GM12878 (cell line): ENCODE data around the gene MDH1. TPM values are rescaled to one million over a fixed set of nuclear protein-coding genes. Genes with fewer than 3 reads are reported as not detected.

Source experiments
- ATAC-seq: fragments of 200-7000 bp; cut with Tn5 transposase; 3 replicates; pipeline ENCODE4 v1.9.1; 2020; ENCODE audit warnings: mild to moderate bottlenecking, moderate library complexity
- BruUV-seq: library from RNA; stranded (reverse); fragments of 400-500 nt; replicated peaks from 2 replicates; lab custom pipeline; 2021; lab: Mats Ljungman, UMichigan
- CTCF ChIA-PET: fragments of 300-600 bp; sonication (Branson Sonifier 250); formaldehyde crosslinking; extraction: SDS; loops from one replicate; lab custom pipeline; 2021; ENCODE audit warnings: inconsistent platforms; lab: Yijun Ruan, JAX
- POLR2A ChIA-PET: fragments of 350-600 bp; formaldehyde crosslinking; extraction: SDS; loops from one replicate; lab custom pipeline; 2021; ENCODE audit warnings: inconsistent platforms; lab: Charles Lee
- RAD21 ChIA-PET: fragments of 300-600 bp; sonication (Branson Sonifier 250); formaldehyde crosslinking; loops from one replicate; lab custom pipeline; 2023; ENCODE audit warnings: antibody characterized with exemption; ENCODE audit not compliant: unreplicated experiment; lab: Charles Lee
- SMC1A ChIA-PET: fragments of 300-600 bp; sonication (Branson Sonifier 250); formaldehyde crosslinking; loops from one replicate; lab custom pipeline; 2023; ENCODE audit not compliant: unreplicated experiment, uncharacterized antibody; lab: Charles Lee
- DNase-seq: peaks from one replicate; pipeline ENCODE4 v3.0.0-alpha.2; 2011; ENCODE audit warnings: low read depth, low spot score
- FAIRE-seq: peaks from 3 replicates; lab custom pipeline; 2011; peaks lifted over from hg19 to GRCh38; lab: Jason Lieb, UNC
- H2AFZ ChIP-seq: 2 replicates; pipeline ENCODE4 v1.6.0; 2011; ENCODE audit warnings: low read depth, low read length, control low read depth; ENCODE audit not compliant: control insufficient read depth
- H3K27ac ChIP-seq: 2 replicates; pipeline ENCODE4 v1.5.1; 2011; ENCODE audit warnings: control low read depth; ENCODE audit not compliant: control insufficient read depth, insufficient read depth
- H3K27me3 ChIP-seq, 2 experiments: replicated peaks in 1 of 2; 2 replicates each; pipeline versions ENCODE4 v1.6.0 to v1.6.1; 2011; ENCODE audit warnings: low read length in 1 of 2; ENCODE audit not compliant: control insufficient read depth in 2 of 2, insufficient read depth in 2 of 2
- H3K36me3 ChIP-seq, 2 experiments: 2 replicates each; pipeline ENCODE4 v1.5.1; 2011; ENCODE audit warnings: low read length in 1 of 2; ENCODE audit not compliant: control insufficient read depth in 2 of 2, insufficient read depth in 2 of 2
- H3K4me1 ChIP-seq: 2 replicates; pipeline ENCODE4 v1.6.1; 2011; ENCODE audit warnings: mild to moderate bottlenecking, low read length, moderate library complexity, mixed read lengths; ENCODE audit not compliant: control insufficient read depth, insufficient read depth
- H3K4me2 ChIP-seq: 2 replicates; pipeline ENCODE4 v1.6.0; 2011; ENCODE audit warnings: control low read depth; ENCODE audit not compliant: control insufficient read depth, insufficient read depth
- H3K4me3 ChIP-seq: fragments of 200-600 bp; sonication (generic); 2 replicates; pipeline ENCODE4 v1.5.1; 2016
- H3K79me2 ChIP-seq: 2 replicates; pipeline ENCODE4 v1.6.0; 2011; ENCODE audit warnings: low read length; ENCODE audit not compliant: control insufficient read depth, insufficient read depth
- H3K9ac ChIP-seq: 2 replicates; pipeline ENCODE4 v1.8.0; 2011; ENCODE audit warnings: low read length, control low read depth, mixed read lengths; ENCODE audit not compliant: control insufficient read depth, insufficient read depth
- H3K9me3 ChIP-seq: replicated peaks from 3 replicates; pipeline ENCODE4 v1.5.1; 2011; ENCODE audit warnings: mild to moderate bottlenecking, low read length; ENCODE audit not compliant: control insufficient read depth, insufficient read depth
- H4K20me1 ChIP-seq: 2 replicates; pipeline ENCODE4 v1.6.0; 2011; ENCODE audit not compliant: control insufficient read depth, insufficient read depth
- HDAC2 ChIP-seq: fragments of 200-600 bp; sonication (generic); IDR thresholded peaks from 2 replicates; pipeline ENCODE4 v1.6.1; 2017
- IKZF2 ChIP-seq, 2 experiments: fragments of 450-650 bp; IDR thresholded peaks; 2 replicates each; pipeline ENCODE4 v1.6.1; 2017; ENCODE audit warnings: mild to moderate bottlenecking in 2 of 2, moderate library complexity in 2 of 2
- NFYB ChIP-seq: IDR thresholded peaks from 2 replicates; pipeline ENCODE4 v1.6.1; 2011; ENCODE audit warnings: low read depth, mild to moderate bottlenecking, low read length, improper control_type of control experiment, moderate library complexity; ENCODE audit not compliant: insufficient read depth
- RELA ChIP-seq: fragments of 450-650 bp; IDR thresholded peaks from 2 replicates; pipeline ENCODE4 v1.8.0; 2014; ENCODE audit warnings: borderline replicate concordance; ENCODE audit not compliant: partially characterized antibody
- STAT3 ChIP-seq: IDR thresholded peaks from 2 replicates; pipeline ENCODE4 v1.6.1; 2011; ENCODE audit warnings: low read depth, low read length, improper control_type of control experiment
- TARDBP ChIP-seq: IDR thresholded peaks from 2 replicates; pipeline ENCODE4 v1.6.1; 2016; ENCODE audit warnings: borderline replicate concordance
- TBL1XR1 ChIP-seq: IDR thresholded peaks from 2 replicates; pipeline ENCODE4 v1.6.1; 2012; ENCODE audit warnings: low read depth, low read length, improper control_type of control experiment
- YBX1 ChIP-seq: fragments of 450-650 bp; IDR thresholded peaks from 2 replicates; pipeline ENCODE4 v1.6.1; 2016; ENCODE audit warnings: antibody characterized with exemption
- ZNF24 ChIP-seq: fragments of 450-650 bp; IDR thresholded peaks from 2 replicates; pipeline ENCODE4 v1.6.1; 2017; ENCODE audit warnings: antibody characterized with exemption, mild to moderate bottlenecking
- WGBS: methylation state at CpG from one replicate; pipeline ENCODE4 v1.1.6; 2016; ENCODE audit warnings: low lambda C conversion rate; ENCODE audit not compliant: insufficient replicate concordance, insufficient coverage; ENCODE audit errors: missing lambda C conversion rate; 5-methylcytosine and 5-hydroxymethylcytosine counted together
- in situ Hi-C: fragments of 300-500 bp; cut with MboI; formaldehyde crosslinking; loops from 9 replicates; pipeline ENCODE4 v1.14.3; 2018; ENCODE audit warnings: mixed read lengths
- intact Hi-C: fragments of 100-400 bp; cut with micrococcal nuclease; formaldehyde crosslinking; loops from one replicate; pipeline ENCODE4 v1.14.2; 2022; ENCODE audit not compliant: unreplicated experiment
- polyA plus RNA-seq, 11 experiments: library from polyadenylated mRNA; depleted of rRNA in 4 of 11; unstranded in 6 of 11; stranded (reverse) in 5 of 11; fragments of >200 nt; fragmentation: Nextera tagmentation in 4 of 11; fragmentation: Illumina TruSeq in 1 of 11; extraction: Ambion mirVana in 4 of 11; extraction: Trizol in 1 of 11; gene quantifications; 1 replicate in 1 of 11; 2 replicates in 10 of 11; pipeline versions ENCODE4 v1.2.1 to v1.2.3, GENCODE V29; 2011 to 2016; ENCODE audit warnings: inconsistent platforms in 2 of 11, missing spikeins in 2 of 11, low read depth in 1 of 11
- total RNA-seq, 4 experiments: library from RNA; depleted of rRNA in 3 of 4; stranded (reverse); fragments of >200 nt in 3 of 4; fragmentation: Illumina TruSeq in 1 of 4; extraction: Trizol in 1 of 4; gene quantifications; 2 replicates each; pipeline versions ENCODE4 v1.2.1 to v1.2.3, GENCODE V29; 2013 to 2021
- TF ChIP-seq, protein P1 (sequence below): IDR thresholded peaks from 2 replicates; pipeline ENCODE4 v1.6.1; 2012; ENCODE audit warnings: low read depth, low read length, improper control_type of control experiment
- TF ChIP-seq, protein P2 (sequence below): fragments of 450-650 bp; IDR thresholded peaks from 2 replicates; pipeline ENCODE4 v1.6.1; 2018; ENCODE audit warnings: borderline replicate concordance, mild to moderate bottlenecking; ENCODE audit not compliant: partially characterized antibody

Gene MDH1
- total and polyA plus RNA-seq, 10 of the 15 experiments (the other 5 are each of a cell fraction or from before 2014, with no cell fraction given) = 254 to 1,581 (median 440) TPM

DNA sequence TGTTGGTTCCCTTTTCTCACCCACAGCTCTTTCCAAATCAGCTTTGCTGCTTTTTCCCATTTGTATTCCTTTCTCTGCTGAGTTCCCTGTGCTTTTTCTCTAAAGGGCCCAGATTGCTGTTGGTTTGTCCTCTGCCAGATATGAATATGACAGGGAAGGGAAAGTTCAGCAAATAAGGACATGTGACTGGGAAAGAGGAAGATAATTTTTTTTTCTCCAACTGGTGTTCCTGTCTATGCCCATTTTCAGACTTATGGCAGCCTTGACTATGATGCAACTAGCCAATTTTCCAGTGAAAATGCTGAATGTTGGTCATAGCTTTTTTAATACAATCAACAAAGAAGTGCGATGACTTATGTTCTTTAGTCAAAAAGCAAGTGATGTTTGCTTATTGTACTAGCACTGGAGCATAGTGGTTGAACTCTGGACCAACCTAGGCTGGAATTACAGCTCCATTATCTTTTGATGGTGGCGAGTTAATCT lies 7.7 kb downstream of the MDH1 start:
- RAD21 ChIA-PET = no interaction called here
- in situ Hi-C loops = no loop called here

More for the DNA sequence above, 7.7 kb downstream of the MDH1 start:
- WGBS = 100% methylated on average over 2 of the region's 2 CpGs
- DNase-seq = no peak
- no peaks in the 10 kb centered on the region for H4K20me1 ChIP-seq
- BruUV-seq = no TSS peak
- intact Hi-C loops = no loop called here
- H3K79me2 ChIP-seq = peaks cover 33% of the 10 kb centered on the region
- CTCF ChIA-PET = interaction anchor here (0.8 to 1.5 kb wide), 2 partner anchors 10 to 28 kb away, joined by 3 to 4 read pairs; no protein-coding TSS in a partner anchor
- no peak for ATAC-seq
- no peak overlapping the region for H3K9ac ChIP-seq
- peaks cover under 1 to 30% of the 10 kb centered on the region in 2 experiments for H3K36me3 ChIP-seq
- SMC1A ChIA-PET = interaction anchor here (0.6 to 1.0 kb wide), 3 partner anchors 9 to 774 kb away, joined by 3 read pairs; no protein-coding TSS in a partner anchor
- POLR2A ChIA-PET = interaction anchor here (0.9 to 1.8 kb wide), 2 partner anchors 8 to 12 kb away, joined by 3 to 5 read pairs; partner anchors contain the start of gene WDPCP
- no peak overlapping the region for H3K4me2 ChIP-seq
- H3K4me3 ChIP-seq = no peak overlapping the region
- H3K27me3 ChIP-seq = no peaks in the 10 kb centered on the region
- no peak overlapping the region for H3K27ac ChIP-seq
- no peak overlapping the region for H2AFZ ChIP-seq
- TF ChIP-seq ZNF24 (no peak), TARDBP (no peak), NFYB (no peak), HDAC2 (no peak), YBX1 (no peak), IKZF2 (IDR thresholded peaks at IDR 0.05) (no peak), TBL1XR1 (no peak), STAT3 (no peak), RELA (no peak)
- TF ChIP-seq, protein P1, sequence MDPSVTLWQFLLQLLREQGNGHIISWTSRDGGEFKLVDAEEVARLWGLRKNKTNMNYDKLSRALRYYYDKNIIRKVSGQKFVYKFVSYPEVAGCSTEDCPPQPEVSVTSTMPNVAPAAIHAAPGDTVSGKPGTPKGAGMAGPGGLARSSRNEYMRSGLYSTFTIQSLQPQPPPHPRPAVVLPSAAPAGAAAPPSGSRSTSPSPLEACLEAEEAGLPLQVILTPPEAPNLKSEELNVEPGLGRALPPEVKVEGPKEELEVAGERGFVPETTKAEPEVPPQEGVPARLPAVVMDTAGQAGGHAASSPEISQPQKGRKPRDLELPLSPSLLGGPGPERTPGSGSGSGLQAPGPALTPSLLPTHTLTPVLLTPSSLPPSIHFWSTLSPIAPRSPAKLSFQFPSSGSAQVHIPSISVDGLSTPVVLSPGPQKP = no peak
- TF ChIP-seq, protein P2, sequence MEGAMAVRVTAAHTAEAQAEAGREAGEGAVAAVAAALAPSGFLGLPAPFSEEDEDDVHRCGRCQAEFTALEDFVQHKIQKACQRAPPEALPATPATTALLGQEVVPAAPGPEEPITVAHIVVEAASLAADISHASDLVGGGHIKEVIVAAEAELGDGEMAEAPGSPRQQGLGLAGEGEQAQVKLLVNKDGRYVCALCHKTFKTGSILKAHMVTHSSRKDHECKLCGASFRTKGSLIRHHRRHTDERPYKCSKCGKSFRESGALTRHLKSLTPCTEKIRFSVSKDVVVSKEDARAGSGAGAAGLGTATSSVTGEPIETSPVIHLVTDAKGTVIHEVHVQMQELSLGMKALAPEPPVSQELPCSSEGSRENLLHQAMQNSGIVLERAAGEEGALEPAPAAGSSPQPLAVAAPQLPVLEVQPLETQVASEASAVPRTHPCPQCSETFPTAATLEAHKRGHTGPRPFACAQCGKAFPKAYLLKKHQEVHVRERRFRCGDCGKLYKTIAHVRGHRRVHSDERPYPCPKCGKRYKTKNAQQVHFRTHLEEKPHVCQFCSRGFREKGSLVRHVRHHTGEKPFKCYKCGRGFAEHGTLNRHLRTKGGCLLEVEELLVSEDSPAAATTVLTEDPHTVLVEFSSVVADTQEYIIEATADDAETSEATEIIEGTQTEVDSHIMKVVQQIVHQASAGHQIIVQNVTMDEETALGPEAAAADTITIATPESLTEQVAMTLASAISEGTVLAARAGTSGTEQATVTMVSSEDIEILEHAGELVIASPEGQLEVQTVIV = no peak
- FAIRE-seq = no peak
- H3K4me1 ChIP-seq = 0 out of 2 replicates have a peak, but pooled peaks cover 3% of the 10 kb centered on the region
- no peaks in the 10 kb centered on the region for H3K9me3 ChIP-seq
